A673 (cell line): ENCODE results near the gene P2RY2.

Source experiments
- EZH2 ChIP-seq: fragments of 200-600 bp; sonication (generic); IDR thresholded peaks from 2 replicates; pipeline ENCODE4 v1.6.1; 2017; ENCODE audit warnings: borderline replicate concordance, low read depth, mild to moderate bottlenecking, mixed read lengths, antibody characterized with exemption, low read length; ENCODE audit not compliant: poor library complexity, severe bottlenecking
- TF ChIP-seq, protein P1 (sequence below): fragments of 300-800, 200-600 bp; sonication (generic); conservative IDR thresholded peaks from 2 replicates; pipeline ENCODE4 v1.5.1; 2017; ENCODE audit warnings: low read depth, mild to moderate bottlenecking, antibody characterized with exemption, low read length, moderate library complexity, mixed read lengths

GRCh38 chr11:73236854-73237253 lies 18.8 kb downstream of the P2RY2 start:
- TF ChIP-seq, protein P1, sequence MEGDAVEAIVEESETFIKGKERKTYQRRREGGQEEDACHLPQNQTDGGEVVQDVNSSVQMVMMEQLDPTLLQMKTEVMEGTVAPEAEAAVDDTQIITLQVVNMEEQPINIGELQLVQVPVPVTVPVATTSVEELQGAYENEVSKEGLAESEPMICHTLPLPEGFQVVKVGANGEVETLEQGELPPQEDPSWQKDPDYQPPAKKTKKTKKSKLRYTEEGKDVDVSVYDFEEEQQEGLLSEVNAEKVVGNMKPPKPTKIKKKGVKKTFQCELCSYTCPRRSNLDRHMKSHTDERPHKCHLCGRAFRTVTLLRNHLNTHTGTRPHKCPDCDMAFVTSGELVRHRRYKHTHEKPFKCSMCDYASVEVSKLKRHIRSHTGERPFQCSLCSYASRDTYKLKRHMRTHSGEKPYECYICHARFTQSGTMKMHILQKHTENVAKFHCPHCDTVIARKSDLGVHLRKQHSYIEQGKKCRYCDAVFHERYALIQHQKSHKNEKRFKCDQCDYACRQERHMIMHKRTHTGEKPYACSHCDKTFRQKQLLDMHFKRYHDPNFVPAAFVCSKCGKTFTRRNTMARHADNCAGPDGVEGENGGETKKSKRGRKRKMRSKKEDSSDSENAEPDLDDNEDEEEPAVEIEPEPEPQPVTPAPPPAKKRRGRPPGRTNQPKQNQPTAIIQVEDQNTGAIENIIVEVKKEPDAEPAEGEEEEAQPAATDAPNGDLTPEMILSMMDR = peak; percentile 73
- TF ChIP-seq EZH2 = no peak
